Ascending aorta (tissue), 2 donors: ENCODE measurements around the gene CSNK1A1. TPM values are rescaled to one million over a fixed set of nuclear protein-coding genes. Genes with fewer than 3 reads are reported as not detected.
A peak's percentile ranks its signal among the peaks of the same experiment; 100 is the strongest.
"Not testable (repeated sequence)": the region's sequence is repeated elsewhere in the genome, so short reads cannot be mapped to it uniquely, and the experiment has no call there.

ENCODE experiments used
- DNase-seq, 2 donors: peaks; one replicate each; pipeline ENCODE4 v3.0.0-alpha.2; 2019; ENCODE audit warnings: low spot score in 2 of 2
- H3K27ac ChIP-seq, 2 donors: fragments of 200-600 bp; sonication (generic); one replicate each; pipeline ENCODE4 v1.5.1; 2016 to 2017; ENCODE audit warnings: mild to moderate bottlenecking in 1 of 2
- H3K27me3 ChIP-seq: fragments of 200-600 bp; sonication (generic); one replicate; pipeline ENCODE4 v1.5.1; 2017
- H3K36me3 ChIP-seq, 2 donors: fragments of 200-600 bp; sonication (generic); one replicate each; pipeline ENCODE4 v1.5.1; 2016
- H3K4me1 ChIP-seq, 2 donors: fragments of 200-600 bp; sonication (generic); one replicate each; pipeline ENCODE4 v1.5.1; 2016 to 2017; ENCODE audit warnings: mild to moderate bottlenecking in 1 of 2
- H3K4me3 ChIP-seq, 2 donors: fragments of 200-600 bp; sonication (generic); one replicate each; pipeline ENCODE4 v1.5.1; 2016 to 2017; ENCODE audit warnings: mild to moderate bottlenecking in 1 of 2
- H3K9me3 ChIP-seq, 2 donors: fragments of 200-600 bp; sonication (generic); one replicate each; pipeline ENCODE4 v1.5.1; 2016
- CTCF ChIP-seq, 3 experiments: fragments of 200-600 bp in 2 of 3; fragments of 450-650 bp in 1 of 3; sonication (generic) in 2 of 3; IDR thresholded peaks; one replicate each; pipeline ENCODE4 v1.5.1; 2016 to 2019; ENCODE audit warnings: antibody characterized with exemption in 3 of 3, mild to moderate bottlenecking in 1 of 3, moderate library complexity in 1 of 3
- intact Hi-C: fragments of 100-400 bp; cut with DNase I; formaldehyde crosslinking; loops from one replicate; pipeline ENCODE4 v1.15.1; 2023
- total RNA-seq: library from RNA; depleted of rRNA; stranded (reverse); fragments of >200 nt; gene quantifications from one replicate; pipeline ENCODE4 v1.1.0, GENCODE V29; 2016

CSNK1A1 gene
- total RNA-seq, 1 donor from 2014 or later, result 219 TPM

- no peaks in the 10 kb centered on the region for H3K36me3 ChIP-seq
- H3K4me1 ChIP-seq, result no peaks in the 10 kb centered on the region
- no peak for TF ChIP-seq CTCF (IDR thresholded peaks at IDR 0.05)
- DNase-seq, result no peak
- no peaks in the 10 kb centered on the region for H3K9me3 ChIP-seq
- no peaks in the 10 kb centered on the region for H3K27me3 ChIP-seq
- H3K27ac ChIP-seq, result no peak overlapping the region
- no peak overlapping the region for H3K4me3 ChIP-seq
- intact Hi-C loops, result no loop called here
Measured at GRCh38 chr5:149572170-149572569, 20.9 kb upstream of the CSNK1A1 start.

- TF ChIP-seq CTCF (IDR thresholded peaks at IDR 0.05), result no peak
- intact Hi-C loops, result loop anchor here (10.0 kb wide), 1 partner anchor 422 kb away; the partner anchor contains the start of gene ABLIM3
Measured at GRCh38 chr5:149567226-149567625, 16.0 kb upstream of the CSNK1A1 start.

GRCh38 chr5:149564542-149565140, 13.4 kb upstream of the CSNK1A1 start:
- H3K4me1 ChIP-seq, result peaks cover 0 to 25% of the 10 kb centered on the region in 2 donors
- peak overlapping the region in 1 of 2 donors; percentile 30 for H3K4me3 ChIP-seq
- intact Hi-C loops, result loop anchor here (1.0 to 10.0 kb wide), 3 partner anchors 122 to 420 kb away; partner anchors contain the start of gene ABLIM3
- H3K27me3 ChIP-seq, H3K9me3 ChIP-seq, DNase-seq, H3K36me3 ChIP-seq: not testable (repeated sequence)
- peak; percentile 49 to 85 (median 65) for TF ChIP-seq CTCF (IDR thresholded peaks at IDR 0.05)
- H3K27ac ChIP-seq, result peak overlapping the region; percentile 24 to 41

More at GRCh38 chr5:149567226-149567625, 16.0 kb upstream of the CSNK1A1 start:
- H3K4me3 ChIP-seq, result no peak overlapping the region
- H3K27me3 ChIP-seq, result no peaks in the 10 kb centered on the region
- H3K36me3 ChIP-seq, result no peaks in the 10 kb centered on the region
- no peak overlapping the region for H3K27ac ChIP-seq
- no peak for DNase-seq
- peaks cover 0 to 14% of the 10 kb centered on the region in 2 donors for H3K4me1 ChIP-seq
- no peaks in the 10 kb centered on the region for H3K9me3 ChIP-seq

GRCh38 chr5:149563466-149563865, 12.2 kb upstream of the CSNK1A1 start:
- no peaks in the 10 kb centered on the region for H3K27me3 ChIP-seq
- no peak for TF ChIP-seq CTCF (IDR thresholded peaks at IDR 0.05)
- peaks cover 0 to 25% of the 10 kb centered on the region in 2 donors for H3K4me1 ChIP-seq
- intact Hi-C loops, result loop anchor here (2.0 to 10.0 kb wide), 2 partner anchors 197 to 419 kb away; partner anchors contain the start of gene ABLIM3
- no peak overlapping the region for H3K4me3 ChIP-seq
- no peaks in the 10 kb centered on the region for H3K9me3 ChIP-seq
- peak overlapping the region; percentile 82 to 92 for H3K27ac ChIP-seq
- no peak for DNase-seq
- no peaks in the 10 kb centered on the region for H3K36me3 ChIP-seq

GRCh38 chr5:149561848-149562247, 10.6 kb upstream of the CSNK1A1 start:
- peak overlapping the region; percentile 82 to 92 for H3K27ac ChIP-seq
- intact Hi-C loops, result loop anchor here (1.0 to 10.0 kb wide), 3 partner anchors 11 to 417 kb away; partner anchors contain the start of genes ABLIM3 and CSNK1A1

More at GRCh38 chr5:149561848-149562247, 10.6 kb upstream of the CSNK1A1 start:
- H3K4me3 ChIP-seq, result no peak overlapping the region
- TF ChIP-seq CTCF (IDR thresholded peaks at IDR 0.05), result no peak
- no peak for DNase-seq
- H3K4me1 ChIP-seq, result peaks cover 0 to 25% of the 10 kb centered on the region in 2 donors
- H3K36me3 ChIP-seq, result no peaks in the 10 kb centered on the region
- H3K27me3 ChIP-seq, result no peaks in the 10 kb centered on the region
- no peaks in the 10 kb centered on the region for H3K9me3 ChIP-seq
